IMR-90 (cell line): ENCODE results near the gene SLC1A1. TPM values are rescaled to one million over a fixed set of nuclear protein-coding genes. Genes with fewer than 3 reads are reported as not detected.

Source experiments
- ATAC-seq: fragments of 200-7000 bp; cut with Tn5 transposase; 2 replicates; pipeline ENCODE4 v1.9.1; 2020; ENCODE audit warnings: low read depth, mild to moderate bottlenecking, moderate library complexity
- BruUV-seq: library from RNA; stranded (reverse); fragments of 400-500 nt; replicated peaks from 2 replicates; lab custom pipeline; 2021; lab: Mats Ljungman, UMichigan
- CTCF ChIA-PET: fragments of 300-600 bp; formaldehyde crosslinking; extraction: SDS; loops from one replicate; lab custom pipeline; 2021; ENCODE audit warnings: antibody characterized with exemption; lab: Yijun Ruan, JAX
- POLR2A ChIA-PET: fragments of 300-600 bp; sonication (Branson Sonifier 250); formaldehyde crosslinking; loops from one replicate; lab custom pipeline; 2022; ENCODE audit warnings: antibody characterized with exemption; ENCODE audit not compliant: unreplicated experiment; lab: Charles Lee
- DNase-seq: peaks from one replicate; pipeline ENCODE4 v3.0.0; 2013
- H2AFZ ChIP-seq: replicated peaks from 2 replicates; pipeline ENCODE3; 2013; ENCODE audit warnings: low read length, mild to moderate bottlenecking; ENCODE audit not compliant: poor library complexity
- H2AK5ac ChIP-seq: 2 replicates; pipeline ENCODE4 v1.6.1; 2013; ENCODE audit warnings: low read depth, low read length, inconsistent platforms
- H2AK9ac ChIP-seq: replicated peaks from 2 replicates; pipeline ENCODE3; 2013; ENCODE audit warnings: mild to moderate bottlenecking, low read depth, low read length, moderate library complexity; ENCODE audit not compliant: poor library complexity
- H2BK120ac ChIP-seq: 2 replicates; pipeline ENCODE4 v1.6.1; 2013; ENCODE audit warnings: low read depth, low read length, inconsistent platforms
- H2BK15ac ChIP-seq: 3 replicates; pipeline ENCODE4 v1.6.1; 2013; ENCODE audit warnings: low read depth, low read length, inconsistent platforms
- H2BK20ac ChIP-seq: 2 replicates; pipeline ENCODE4 v1.6.1; 2013; ENCODE audit warnings: low read depth, mild to moderate bottlenecking, inconsistent platforms, low read length, moderate library complexity
- H2BK5ac ChIP-seq: 2 replicates; pipeline ENCODE4 v1.6.1; 2013; ENCODE audit warnings: mild to moderate bottlenecking, low read depth, low read length, inconsistent platforms; ENCODE audit not compliant: poor library complexity, severe bottlenecking
- H3K14ac ChIP-seq: replicated peaks from 2 replicates; pipeline ENCODE4 v1.6.1; 2013; ENCODE audit warnings: low read depth, low read length, inconsistent platforms
- H3K18ac ChIP-seq: 2 replicates; pipeline ENCODE4 v1.6.1; 2013; ENCODE audit warnings: low read depth, low read length, control low read depth
- H3K23ac ChIP-seq: 2 replicates; pipeline ENCODE4 v1.6.1; 2013; ENCODE audit warnings: low read depth, low read length, inconsistent platforms
- H3K27ac ChIP-seq: 2 replicates; pipeline ENCODE4 v1.5.1; 2013; ENCODE audit warnings: mild to moderate bottlenecking, control low read depth, low read length; ENCODE audit not compliant: insufficient read depth
- H3K27me3 ChIP-seq: 2 replicates; pipeline ENCODE4 v1.6.1; 2013; ENCODE audit warnings: low read length; ENCODE audit not compliant: control insufficient read depth, insufficient read depth
- H3K36me3 ChIP-seq: 2 replicates; pipeline ENCODE4 v1.6.1; 2013; ENCODE audit warnings: low read length, mixed read lengths; ENCODE audit not compliant: control insufficient read depth, insufficient read depth
- H3K4ac ChIP-seq: 2 replicates; pipeline ENCODE4 v1.6.1; 2013; ENCODE audit warnings: low read depth, low read length, inconsistent platforms
- H3K4me1 ChIP-seq: 2 replicates; pipeline ENCODE4 v1.6.1; 2013; ENCODE audit warnings: low read length, mixed read lengths; ENCODE audit not compliant: control insufficient read depth, insufficient read depth
- H3K4me2 ChIP-seq: 2 replicates; pipeline ENCODE4 v1.6.1; 2013; ENCODE audit warnings: low read depth, mild to moderate bottlenecking, control low read depth, low read length, moderate library complexity
- H3K4me3 ChIP-seq: 2 replicates; pipeline ENCODE4 v1.5.1; 2013; ENCODE audit warnings: low read depth, mild to moderate bottlenecking, control low read depth, low read length, moderate library complexity; ENCODE audit not compliant: insufficient read depth
- H3K56ac ChIP-seq: 2 replicates; pipeline ENCODE4 v1.6.1; 2013; ENCODE audit warnings: low read length, inconsistent platforms; ENCODE audit not compliant: insufficient read depth; ENCODE audit errors: extremely low read depth
- H3K79me1 ChIP-seq, 2 experiments: 2 replicates each; pipeline ENCODE4 v1.6.1; 2013; ENCODE audit warnings: low read length in 2 of 2, inconsistent platforms in 1 of 2, low read depth in 1 of 2
- H3K9ac ChIP-seq: 2 replicates; pipeline ENCODE4 v1.6.1; 2013; ENCODE audit warnings: low read depth, low read length, control low read depth
- H3K9me1 ChIP-seq: 2 replicates; pipeline ENCODE4 v1.6.1; 2013; ENCODE audit warnings: low read length, inconsistent platforms; ENCODE audit not compliant: insufficient read depth
- H3K9me3 ChIP-seq: 2 replicates; pipeline ENCODE4 v1.6.1; 2013; ENCODE audit warnings: low read length; ENCODE audit not compliant: control insufficient read depth, insufficient read depth
- H4K20me1 ChIP-seq: 2 replicates; pipeline ENCODE4 v1.6.1; 2013; ENCODE audit warnings: low read length, inconsistent platforms; ENCODE audit not compliant: insufficient read depth
- H4K5ac ChIP-seq: 2 replicates; pipeline ENCODE4 v1.6.1; 2013; ENCODE audit warnings: mild to moderate bottlenecking, low read depth, low read length, control low read depth
- H4K8ac ChIP-seq, 2 experiments: 2 replicates each; pipeline ENCODE4 v1.6.1; 2013; ENCODE audit warnings: low read depth in 2 of 2, low read length in 2 of 2, control low read depth in 1 of 2, inconsistent platforms in 1 of 2
- H4K91ac ChIP-seq: 2 replicates; pipeline ENCODE4 v1.6.1; 2013; ENCODE audit warnings: low read depth, low read length, inconsistent platforms; ENCODE audit not compliant: insufficient read depth
- CHD1 ChIP-seq: IDR thresholded peaks from 2 replicates; pipeline ENCODE4 v1.6.1; 2012; ENCODE audit warnings: low read depth, low read length, improper control_type of control experiment
- NFE2L2 ChIP-seq: fragments of 150-350 bp; IDR thresholded peaks from 2 replicates; pipeline ENCODE4 v1.6.1; 2016; ENCODE audit warnings: low read depth, mild to moderate bottlenecking, low read length
- WGBS, 2 experiments: methylation state at CpG; one replicate each; pipeline versions ENCODE4 v1.1.5 to v1.1.7; 2013; ENCODE audit warnings: missing lambda C conversion rate in 2 of 2; ENCODE audit not compliant: insufficient read length in 1 of 2; ENCODE audit errors: extremely low coverage in 2 of 2; 5-methylcytosine and 5-hydroxymethylcytosine counted together
- dilution Hi-C: fragments of 300-500 bp; cut with HindIII; formaldehyde crosslinking; loops from one replicate; pipeline ENCODE4 v1.14.3; 2018; ENCODE audit warnings: low sequenced_read_pairs; ENCODE audit not compliant: unreplicated experiment
- in situ Hi-C: fragments of 300-500 bp; cut with MboI; formaldehyde crosslinking; loops from 3 replicates; pipeline ENCODE4 v1.14.3; 2019; ENCODE audit warnings: low sequenced_read_pairs, inconsistent platforms, mixed read lengths
- intact Hi-C: fragments of 100-400 bp; cut with micrococcal nuclease; formaldehyde crosslinking; loops from 2 replicates; pipeline ENCODE4 v1.10.0; 2022
- polyA plus RNA-seq, 3 experiments: library from polyadenylated mRNA; depleted of rRNA; stranded (reverse); fragments of >200 nt; gene quantifications; 2 replicates each; pipeline ENCODE4 v1.2.3, GENCODE V29; 2012; ENCODE audit warnings: low replicate concordance in 1 of 3
- total RNA-seq: library from RNA; depleted of rRNA; stranded (reverse); fragments of >200 nt; gene quantifications from 2 replicates; pipeline ENCODE4 v1.2.3, GENCODE V29; 2012
- TF ChIP-seq, protein P1 (sequence below): fragments of 150-350 bp; IDR thresholded peaks from 2 replicates; pipeline ENCODE4 v1.6.1; 2017; ENCODE audit warnings: mild to moderate bottlenecking, antibody characterized with exemption, low read length, low read depth
- TF ChIP-seq, protein P2 (sequence below): conservative IDR thresholded peaks from 2 replicates; pipeline ENCODE4 v1.5.1; 2012; ENCODE audit warnings: mild to moderate bottlenecking, low read depth, low read length, improper control_type of control experiment

SLC1A1 gene
- total and polyA plus RNA-seq, 2 of the 4 experiments (the other 2 are of a cell fraction): 2.2 to 4.1 TPM

DNA sequence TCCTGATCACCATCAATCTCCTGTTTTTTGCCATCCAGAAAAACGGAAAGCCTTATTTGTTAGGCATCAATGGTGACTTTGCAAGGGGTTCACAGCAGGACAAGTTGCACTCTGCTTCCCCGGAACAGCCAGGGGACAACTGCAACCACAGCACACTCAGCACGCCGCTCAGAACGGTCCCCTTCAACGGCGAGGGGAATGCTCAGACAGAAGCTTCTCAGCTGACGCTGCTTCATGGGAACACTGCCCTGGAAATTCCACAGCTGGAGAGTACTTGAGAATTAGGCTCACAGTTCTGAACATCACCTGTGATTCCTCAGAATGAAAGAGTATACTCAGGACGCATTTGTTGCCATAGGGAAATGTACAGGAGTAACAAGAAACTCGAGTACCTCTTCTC is 131.7 kb downstream of the SLC1A1 start:
- in situ Hi-C loops: no loop called here
- Histone ChIP-seq H3K56ac (no peak overlapping the region), H3K27ac (no peak overlapping the region), H3K9ac (no peak overlapping the region), H3K4me3 (no peak overlapping the region), H3K18ac (no peak overlapping the region), H3K14ac (no peak overlapping the region), H3K27me3 (no peaks in the 10 kb centered on the region), H3K9me3 (no peaks in the 10 kb centered on the region), H2BK5ac (no peak overlapping the region), H3K23ac (no peak overlapping the region), H3K4me2 (no peak overlapping the region), H3K36me3 (no peaks in the 10 kb centered on the region), H4K20me1 (no peaks in the 10 kb centered on the region), H4K8ac (no peak overlapping the region), H2BK20ac (no peak overlapping the region), H2AK9ac (no peak overlapping the region), H3K79me1 (no peaks in the 10 kb centered on the region), H3K4me1 (no peaks in the 10 kb centered on the region; the same call in 1 of the 2 replicates), H4K91ac (no peak overlapping the region), H2BK15ac (no peak overlapping the region), H4K5ac (no peak overlapping the region), H2AK5ac (no peak overlapping the region), H3K4ac (no peak overlapping the region), H2BK120ac (no peak overlapping the region), H3K9me1 (no peaks in the 10 kb centered on the region), H2AFZ (no peak overlapping the region)
- ChIA-PET CTCF (no interaction called here), POLR2A (no interaction called here)
- ATAC-seq (no peak), DNase-seq (no peak)
- BruUV-seq: no TSS peak
- TF ChIP-seq NFE2L2 (no peak), CHD1 (no peak)
- TF ChIP-seq, protein P1, sequence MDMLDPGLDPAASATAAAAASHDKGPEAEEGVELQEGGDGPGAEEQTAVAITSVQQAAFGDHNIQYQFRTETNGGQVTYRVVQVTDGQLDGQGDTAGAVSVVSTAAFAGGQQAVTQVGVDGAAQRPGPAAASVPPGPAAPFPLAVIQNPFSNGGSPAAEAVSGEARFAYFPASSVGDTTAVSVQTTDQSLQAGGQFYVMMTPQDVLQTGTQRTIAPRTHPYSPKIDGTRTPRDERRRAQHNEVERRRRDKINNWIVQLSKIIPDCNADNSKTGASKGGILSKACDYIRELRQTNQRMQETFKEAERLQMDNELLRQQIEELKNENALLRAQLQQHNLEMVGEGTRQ: no peak
- TF ChIP-seq, protein P2, sequence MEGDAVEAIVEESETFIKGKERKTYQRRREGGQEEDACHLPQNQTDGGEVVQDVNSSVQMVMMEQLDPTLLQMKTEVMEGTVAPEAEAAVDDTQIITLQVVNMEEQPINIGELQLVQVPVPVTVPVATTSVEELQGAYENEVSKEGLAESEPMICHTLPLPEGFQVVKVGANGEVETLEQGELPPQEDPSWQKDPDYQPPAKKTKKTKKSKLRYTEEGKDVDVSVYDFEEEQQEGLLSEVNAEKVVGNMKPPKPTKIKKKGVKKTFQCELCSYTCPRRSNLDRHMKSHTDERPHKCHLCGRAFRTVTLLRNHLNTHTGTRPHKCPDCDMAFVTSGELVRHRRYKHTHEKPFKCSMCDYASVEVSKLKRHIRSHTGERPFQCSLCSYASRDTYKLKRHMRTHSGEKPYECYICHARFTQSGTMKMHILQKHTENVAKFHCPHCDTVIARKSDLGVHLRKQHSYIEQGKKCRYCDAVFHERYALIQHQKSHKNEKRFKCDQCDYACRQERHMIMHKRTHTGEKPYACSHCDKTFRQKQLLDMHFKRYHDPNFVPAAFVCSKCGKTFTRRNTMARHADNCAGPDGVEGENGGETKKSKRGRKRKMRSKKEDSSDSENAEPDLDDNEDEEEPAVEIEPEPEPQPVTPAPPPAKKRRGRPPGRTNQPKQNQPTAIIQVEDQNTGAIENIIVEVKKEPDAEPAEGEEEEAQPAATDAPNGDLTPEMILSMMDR: no peak
- dilution Hi-C loops: no loop called here
- intact Hi-C loops: no loop called here
- WGBS, 2 experiments: 38% methylated on average over 2 of the region's 10 CpGs; no CpG with 5 or more reads in 1 of the 2 experiments
